Fibroblast of the aortic adventitia (primary cell): ENCODE measurements around the gene RSPH10B. TPM values are rescaled to one million over a fixed set of nuclear protein-coding genes. Genes with fewer than 3 reads are reported as not detected.
A peak's percentile ranks its signal among the peaks of the same experiment; 100 is the strongest.
"Not testable (repeated sequence)": the region's sequence is repeated elsewhere in the genome, so short reads cannot be mapped to it uniquely, and the experiment has no call there.

Experiments
- DNase-seq: peaks from one replicate; pipeline ENCODE4 v3.0.0-alpha.2; 2010; ENCODE audit warnings: low read depth
- H3K4me3 ChIP-seq: 2 replicates; pipeline ENCODE4 v1.5.1; 2011; ENCODE audit warnings: low read depth, mild to moderate bottlenecking, control low read depth, low read length, moderate library complexity
- total RNA-seq: library from RNA; depleted of rRNA; stranded (reverse); fragments of >200 nt; gene quantifications from 2 replicates; pipeline ENCODE4 v1.2.3, GENCODE V29; 2012; ENCODE audit warnings: low replicate concordance
- TF ChIP-seq, protein P1 (sequence below): IDR thresholded peaks from 2 replicates; pipeline ENCODE4 v1.5.1; 2011; ENCODE audit warnings: mild to moderate bottlenecking, low read length, control low read depth, inconsistent platforms; ENCODE audit not compliant: insufficient read depth

RSPH10B gene
- 0.63 TPM in 1 of 2 replicates, not detected in the other for total RNA-seq

DNA sequence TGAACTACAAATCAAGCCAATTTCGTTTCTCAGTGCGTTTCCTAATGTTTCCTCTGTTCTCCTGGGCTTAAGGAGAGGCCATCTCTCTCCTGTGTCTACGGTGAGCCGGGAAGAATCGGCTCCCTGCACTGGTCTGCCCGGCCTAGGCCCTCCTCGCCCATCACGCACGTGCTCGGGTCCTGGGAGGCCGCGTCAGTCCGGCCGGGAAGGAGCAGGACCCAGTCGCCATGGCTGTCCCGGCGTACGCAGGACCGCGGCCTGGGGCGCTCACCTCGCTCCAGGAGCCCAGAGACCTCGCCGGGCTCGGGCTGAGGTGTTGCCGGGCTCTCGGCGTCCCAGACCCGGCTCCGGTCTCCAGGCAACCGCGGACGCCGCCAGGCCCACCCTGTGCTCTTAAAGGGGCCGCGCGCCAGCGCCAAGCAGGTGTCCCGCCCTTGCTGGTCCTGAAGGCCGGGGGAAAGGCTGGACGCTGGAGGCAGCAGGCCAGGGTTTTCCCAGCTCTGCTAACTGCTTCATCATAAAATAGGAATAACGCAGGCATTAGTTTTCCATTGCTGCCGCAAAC, at the start of gene RSPH10B:
Gene RSPH10B, minus strand, starts transcription at position 343 of the 565 bp plus-strand sequence. CDS start 3,573 bp downstream, outside the sequence.
- H3K4me3 ChIP-seq, DNase-seq: not testable (repeated sequence)

GRCh38 chr7:6016653-6016966, 46.1 kb upstream of the RSPH10B start:
- TF ChIP-seq, protein P1, sequence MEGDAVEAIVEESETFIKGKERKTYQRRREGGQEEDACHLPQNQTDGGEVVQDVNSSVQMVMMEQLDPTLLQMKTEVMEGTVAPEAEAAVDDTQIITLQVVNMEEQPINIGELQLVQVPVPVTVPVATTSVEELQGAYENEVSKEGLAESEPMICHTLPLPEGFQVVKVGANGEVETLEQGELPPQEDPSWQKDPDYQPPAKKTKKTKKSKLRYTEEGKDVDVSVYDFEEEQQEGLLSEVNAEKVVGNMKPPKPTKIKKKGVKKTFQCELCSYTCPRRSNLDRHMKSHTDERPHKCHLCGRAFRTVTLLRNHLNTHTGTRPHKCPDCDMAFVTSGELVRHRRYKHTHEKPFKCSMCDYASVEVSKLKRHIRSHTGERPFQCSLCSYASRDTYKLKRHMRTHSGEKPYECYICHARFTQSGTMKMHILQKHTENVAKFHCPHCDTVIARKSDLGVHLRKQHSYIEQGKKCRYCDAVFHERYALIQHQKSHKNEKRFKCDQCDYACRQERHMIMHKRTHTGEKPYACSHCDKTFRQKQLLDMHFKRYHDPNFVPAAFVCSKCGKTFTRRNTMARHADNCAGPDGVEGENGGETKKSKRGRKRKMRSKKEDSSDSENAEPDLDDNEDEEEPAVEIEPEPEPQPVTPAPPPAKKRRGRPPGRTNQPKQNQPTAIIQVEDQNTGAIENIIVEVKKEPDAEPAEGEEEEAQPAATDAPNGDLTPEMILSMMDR = no peak
- DNase-seq = no peak
- H3K4me3 ChIP-seq = no peak overlapping the region

GRCh38 chr7:6015917-6016652, 45.6 kb upstream of the RSPH10B start:
- H3K4me3 ChIP-seq = peak overlapping the region; percentile 1
- TF ChIP-seq, protein P1 = no peak
- DNase-seq = peak; percentile 100

GRCh38 chr7:6012355-6013104, 42.0 kb upstream of the RSPH10B start:
- TF ChIP-seq, protein P1 = no peak
- DNase-seq = peak; percentile 37
- H3K4me3 ChIP-seq = no peak overlapping the region

GRCh38 chr7:6011541-6011940, 41.1 kb upstream of the RSPH10B start:
- no peak for DNase-seq
- TF ChIP-seq, protein P1 = no peak
- no peak overlapping the region for H3K4me3 ChIP-seq

DNA sequence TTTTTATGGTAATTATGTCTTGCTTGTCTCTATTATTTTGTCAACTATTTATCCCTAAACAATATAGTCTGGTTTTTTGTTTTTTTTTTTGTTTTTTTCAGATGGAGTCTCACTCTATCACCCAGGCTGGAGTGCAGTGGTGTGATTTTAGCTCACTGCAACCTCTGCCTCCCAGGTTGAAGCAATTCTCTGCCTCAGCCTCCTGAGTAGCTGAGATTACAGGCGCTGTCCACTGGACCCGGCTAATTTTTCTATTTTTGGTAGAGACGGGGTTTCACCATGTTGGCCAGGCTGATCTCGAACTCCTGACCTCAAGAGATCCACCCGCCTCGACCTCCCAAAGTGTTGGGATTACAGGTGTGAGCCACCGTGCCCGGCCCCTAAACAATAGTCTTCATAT, 39.9 kb upstream of the RSPH10B start:
- peak overlapping the region; percentile 79 for H3K4me3 ChIP-seq
- DNase-seq = not testable (repeated sequence)

DNA sequence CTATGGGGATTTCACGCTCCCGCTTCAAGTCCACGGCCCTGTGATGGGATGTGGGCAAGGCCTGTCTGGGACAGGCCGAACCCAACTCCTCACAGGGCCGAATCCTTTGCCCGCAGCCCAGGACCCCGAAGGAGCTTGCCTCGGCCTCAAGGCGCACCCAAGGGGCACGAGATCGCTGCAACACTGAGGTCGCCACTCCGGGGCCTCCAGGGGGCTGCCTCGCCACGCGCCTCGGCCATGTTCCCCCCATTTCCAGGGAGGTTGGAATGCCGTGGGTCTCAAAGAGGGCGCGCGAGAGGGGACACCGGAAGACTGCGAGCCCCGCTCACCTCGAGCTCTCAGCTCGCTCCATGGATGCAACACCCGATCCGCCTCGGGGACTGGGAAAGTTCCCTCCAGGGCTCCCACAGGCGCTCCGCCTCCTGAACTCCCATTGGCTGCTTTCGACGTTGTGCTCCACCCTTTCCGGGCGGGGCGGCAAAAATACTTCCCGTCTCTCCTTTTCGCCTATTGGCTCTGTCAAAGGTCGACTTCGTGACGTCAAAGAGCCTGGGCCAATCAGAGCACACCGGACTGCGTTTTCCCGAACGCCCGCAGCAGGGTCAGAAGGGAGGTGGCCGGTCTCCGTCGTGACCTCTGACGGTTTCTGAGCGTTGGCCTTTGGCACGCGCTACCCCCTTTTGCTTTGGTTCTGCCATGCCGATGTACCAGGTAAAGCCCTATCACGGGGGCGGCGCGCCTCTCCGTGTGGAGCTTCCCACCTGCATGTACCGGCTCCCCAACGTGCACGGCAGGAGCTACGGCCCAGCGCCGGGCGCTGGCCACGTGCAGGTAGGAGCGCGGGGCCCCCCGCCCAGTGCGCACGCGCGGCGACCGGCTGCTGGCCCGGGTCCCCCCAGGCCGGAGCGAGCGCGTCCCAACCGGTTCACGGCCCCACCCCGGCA, 38.5 kb upstream of the RSPH10B start, which contains the start of the genes AIMP2 and PMS2:
Gene AIMP2, plus strand, starts transcription at position 605 of the 944 bp plus-strand sequence. Its CDS starts 92 bp downstream, at position 697.
Gene PMS2, minus strand, starts transcription at position 382 of the 944 bp plus-strand sequence. Its CDS starts 30 bp downstream, at position 352.
- peak; percentile 99 for DNase-seq
- TF ChIP-seq, protein P1 = no peak

GRCh38 chr7:6007835-6008590, 37.5 kb upstream of the RSPH10B start:
- DNase-seq = not testable (repeated sequence)

More for the DNA sequence above, 38.5 kb upstream of the RSPH10B start, which contains the start of the genes AIMP2 and PMS2:
- H3K4me3 ChIP-seq = peak within 1 kb of the TSS; percentile 91

More at GRCh38 chr7:6007835-6008590, 37.5 kb upstream of the RSPH10B start:
- peak overlapping the region; percentile 91 for H3K4me3 ChIP-seq
